ENCODE measurements around the gene PTGFRN.
"Not testable (repeated sequence)": the region's sequence is repeated elsewhere in the genome, so short reads cannot be mapped to it uniquely, and the experiment has no call there.

The PTGFRN gene

GRCh38 chr1:116909512-116910378 is at the start of gene PTGFRN:
Gene PTGFRN (plus strand): TSS chr1:116909916. CDS start chr1:116910204, 288 bp downstream.
- H3K4me3 ChIP-seq (ENCODE audit: low read depth, low read length) = peak within 1 kb of the TSS; percentile 60
- in situ Hi-C loops (cut with HindIII; ENCODE audit: low sequenced_read_pairs) = no loop called here
- peak; percentile 31 for DNase-seq (ENCODE audit: low read depth)
- no peak for TF ChIP-seq CTCF (IDR thresholded peaks at IDR 0.05; ENCODE audit: low read depth, low read length, missing control alignments)

GRCh38 chr1:116860167-116860566 is 49.5 kb upstream of the PTGFRN start:
- DNase-seq (ENCODE audit: low read depth); in situ Hi-C loops (cut with HindIII; ENCODE audit: low sequenced_read_pairs); H3K4me3 ChIP-seq (ENCODE audit: low read depth, low read length): not testable (repeated sequence)

GRCh38 chr1:116861137-116861536 is 48.6 kb upstream of the PTGFRN start:
- no peak for DNase-seq (ENCODE audit: low read depth)
- in situ Hi-C loops (cut with HindIII; ENCODE audit: low sequenced_read_pairs) = no loop called here
- no peak overlapping the region for H3K4me3 ChIP-seq (ENCODE audit: low read depth, low read length)
- no peak for TF ChIP-seq CTCF (IDR thresholded peaks at IDR 0.05; ENCODE audit: low read depth, low read length, missing control alignments)

- DNase-seq (ENCODE audit: low read depth); H3K4me3 ChIP-seq (ENCODE audit: low read depth, low read length); in situ Hi-C loops (cut with HindIII; ENCODE audit: low sequenced_read_pairs): not testable (repeated sequence)
These were observed 46.7 kb upstream of the PTGFRN start for GRCh38 chr1:116863031-116863430.

- DNase-seq (ENCODE audit: low read depth); in situ Hi-C loops (cut with HindIII; ENCODE audit: low sequenced_read_pairs); H3K4me3 ChIP-seq (ENCODE audit: low read depth, low read length): not testable (repeated sequence)
These were observed 43.2 kb upstream of the PTGFRN start for GRCh38 chr1:116866478-116866877.

GRCh38 chr1:116868385-116868784 is 41.3 kb upstream of the PTGFRN start:
- in situ Hi-C loops (cut with HindIII; ENCODE audit: low sequenced_read_pairs) = no loop called here
- no peak for TF ChIP-seq CTCF (IDR thresholded peaks at IDR 0.05; ENCODE audit: low read depth, low read length, missing control alignments)
- H3K4me3 ChIP-seq (ENCODE audit: low read depth, low read length) = no peak overlapping the region
- no peak for DNase-seq (ENCODE audit: low read depth)

GRCh38 chr1:116869611-116870010 is 40.1 kb upstream of the PTGFRN start:
- in situ Hi-C loops (cut with HindIII; ENCODE audit: low sequenced_read_pairs) = no loop called here
- TF ChIP-seq CTCF (IDR thresholded peaks at IDR 0.05; ENCODE audit: low read depth, low read length, missing control alignments) = no peak

GRCh38 chr1:116870300-116870699 is 39.4 kb upstream of the PTGFRN start:
- in situ Hi-C loops (cut with HindIII; ENCODE audit: low sequenced_read_pairs) = no loop called here
- H3K4me3 ChIP-seq (ENCODE audit: low read depth, low read length) = no peak overlapping the region
- no peak for TF ChIP-seq CTCF (IDR thresholded peaks at IDR 0.05; ENCODE audit: low read depth, low read length, missing control alignments)
- DNase-seq (ENCODE audit: low read depth) = no peak

More at GRCh38 chr1:116869611-116870010, 40.1 kb upstream of the PTGFRN start:
- no peak for DNase-seq (ENCODE audit: low read depth)
- no peak overlapping the region for H3K4me3 ChIP-seq (ENCODE audit: low read depth, low read length)

Measured in astrocyte of the cerebellum (primary cell).